OCI-LY7 (cell line): Measurements from ENCODE around the gene FRS2. TPM values are rescaled to one million over a fixed set of nuclear protein-coding genes. Genes with fewer than 3 reads are reported as not detected.
"Not testable (repeated sequence)": the region's sequence is repeated elsewhere in the genome, so short reads cannot be mapped to it uniquely, and the experiment has no call there.

Source experiments
- BruUV-seq: library from RNA; stranded (reverse); fragments of 400-500 nt; replicated peaks from 2 replicates; lab custom pipeline; 2021; lab: Mats Ljungman, UMichigan
- CTCF ChIA-PET: fragments of 300-600 bp; sonication (Branson Sonifier 250); formaldehyde crosslinking; loops from one replicate; lab custom pipeline; 2022; ENCODE audit warnings: antibody characterized with exemption; ENCODE audit not compliant: unreplicated experiment; lab: Charles Lee
- POLR2A ChIA-PET: fragments of 300-600 bp; sonication (Branson Sonifier 250); formaldehyde crosslinking; loops from one replicate; lab custom pipeline; 2022; ENCODE audit warnings: antibody characterized with exemption; lab: Charles Lee
- DNase-seq: peaks from one replicate; pipeline ENCODE4 v3.0.0-alpha.2; 2015; ENCODE audit warnings: low spot score
- H2AFZ ChIP-seq: fragments of 200-600 bp; sonication (generic), shearing (Covaris generic); 2 replicates; pipeline ENCODE4 v1.6.1; 2014; ENCODE audit warnings: mild to moderate bottlenecking, antibody characterized with exemption, low read length, moderate library complexity
- H3K27ac ChIP-seq: fragments of 200-600 bp; sonication (generic); 2 replicates; pipeline ENCODE4 v1.5.1; 2014; ENCODE audit warnings: mixed run types, low read depth, mild to moderate bottlenecking, moderate library complexity, low read length, inconsistent platforms; ENCODE audit not compliant: poor library complexity, severe bottlenecking
- H3K36me3 ChIP-seq: fragments of 200-600 bp; sonication (generic); 2 replicates; pipeline ENCODE4 v1.6.1; 2014; ENCODE audit warnings: mild to moderate bottlenecking, antibody characterized with exemption, low read length, moderate library complexity, mixed read lengths; ENCODE audit not compliant: insufficient read depth
- H3K4me1 ChIP-seq: fragments of 200-600 bp; sonication (generic); 2 replicates; pipeline ENCODE4 v1.5.1; 2014; ENCODE audit warnings: mild to moderate bottlenecking, low read length; ENCODE audit not compliant: insufficient read depth, poor library complexity, severe bottlenecking
- H3K4me2 ChIP-seq: fragments of 200-600 bp; sonication (generic); 2 replicates; pipeline ENCODE4 v1.6.1; 2014; ENCODE audit warnings: mild to moderate bottlenecking, low read length
- H3K4me3 ChIP-seq: fragments of 200-600 bp; sonication (generic); 2 replicates; pipeline ENCODE4 v1.5.1; 2014; ENCODE audit warnings: mild to moderate bottlenecking, low read depth, low read length; ENCODE audit not compliant: poor library complexity, severe bottlenecking
- H3K79me2 ChIP-seq: fragments of 200-600 bp; sonication (generic); 2 replicates; pipeline ENCODE4 v1.6.1; 2016; ENCODE audit warnings: low read depth, mild to moderate bottlenecking, low read length, moderate library complexity, mixed read lengths; ENCODE audit not compliant: insufficient read depth
- H3K9me2 ChIP-seq: fragments of 200-600 bp; sonication (generic); 2 replicates; pipeline ENCODE4 v1.6.1; 2016; ENCODE audit warnings: mild to moderate bottlenecking, low read length, mixed read lengths; ENCODE audit not compliant: insufficient read depth
- H3K9me3 ChIP-seq: fragments of 200-600 bp; sonication (generic); 2 replicates; pipeline ENCODE4 v1.6.1; 2014; ENCODE audit warnings: mild to moderate bottlenecking, mixed run types, low read length, mixed read lengths
- H4K20me1 ChIP-seq: fragments of 200-600 bp; sonication (generic); 2 replicates; pipeline ENCODE4 v1.6.1; 2014; ENCODE audit warnings: mild to moderate bottlenecking, antibody characterized with exemption, low read length, moderate library complexity, mixed read lengths; ENCODE audit not compliant: insufficient read depth
- EZH2phosphoT487 ChIP-seq: fragments of 200-600 bp; sonication (generic); IDR thresholded peaks from 2 replicates; pipeline ENCODE4 v1.6.1; 2018; ENCODE audit warnings: low read depth, borderline replicate concordance, mild to moderate bottlenecking, mixed run types, antibody characterized with exemption, low read length, moderate library complexity, mixed read lengths
- intact Hi-C: fragments of 100-400 bp; cut with micrococcal nuclease; formaldehyde crosslinking; loops from one replicate; pipeline ENCODE4 v1.10.0; 2022; ENCODE audit not compliant: unreplicated experiment
- total RNA-seq, 2 experiments: library from RNA; depleted of rRNA in 1 of 2; stranded (reverse); fragments of >200 nt in 1 of 2; shearing (Covaris generic) in 1 of 2; gene quantifications; 2 replicates each; pipeline ENCODE4 v1.2.3, GENCODE V29; 2014 to 2022
- TF ChIP-seq, protein P1 (sequence below): fragments of 200-600 bp; sonication (generic); conservative IDR thresholded peaks from 2 replicates; pipeline ENCODE4 v1.5.1; 2014; ENCODE audit warnings: mild to moderate bottlenecking, antibody characterized with exemption, low read length, moderate library complexity, mixed read lengths

Gene FRS2
- total RNA-seq, 2 experiments from 2014 or later = 11.1 to 18.5 TPM

DNA sequence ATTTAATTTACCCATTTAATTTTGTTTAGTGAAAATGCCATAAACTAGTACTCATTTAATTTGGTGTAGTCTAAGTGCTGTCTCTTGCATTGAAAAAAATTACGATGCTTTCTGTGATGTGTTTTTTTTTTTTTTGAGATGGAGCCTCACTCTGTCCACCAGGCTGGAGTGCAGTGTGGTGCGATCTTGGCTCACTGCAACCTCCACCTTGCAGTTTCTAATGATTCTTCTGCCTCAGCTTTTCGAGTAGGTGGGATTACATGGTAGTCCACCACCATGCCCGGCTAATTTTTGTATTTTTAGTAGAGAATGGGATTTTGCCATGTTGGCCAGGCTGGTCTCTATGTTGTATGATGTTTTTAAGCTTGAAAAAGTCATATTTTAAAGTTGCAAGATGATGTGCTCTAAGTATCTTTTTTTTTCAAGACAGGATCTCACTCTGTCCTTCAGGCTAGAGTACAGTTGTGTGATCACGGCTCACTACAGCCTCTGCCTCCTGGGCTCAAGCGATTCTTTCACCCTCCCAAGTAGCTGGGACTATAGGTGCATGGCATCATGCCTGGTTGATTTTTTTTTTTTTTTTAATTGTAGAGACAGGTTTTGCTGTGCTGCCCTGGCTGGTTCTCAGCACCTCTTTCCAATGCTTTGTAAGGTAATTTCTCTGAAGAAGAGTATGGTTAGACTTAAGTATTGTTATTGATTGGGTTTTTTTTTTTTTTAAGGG lies 131.9 kb downstream of the FRS2 start:
- Histone ChIP-seq H3K9me3 (no peaks in the 10 kb centered on the region), H3K79me2 (0 out of 2 replicates have a peak, but pooled peaks cover 6% of the 10 kb centered on the region), H3K27ac (no peak overlapping the region), H3K4me1 (no peaks in the 10 kb centered on the region), H2AFZ (no peak overlapping the region), H4K20me1 (0 out of 2 replicates have a peak, but pooled peaks cover 4% of the 10 kb centered on the region), H3K9me2 (no peaks in the 10 kb centered on the region), H3K4me3 (no peak overlapping the region), H3K36me3 (peaks cover 71% of the 10 kb centered on the region), H3K4me2 (no peak overlapping the region)
- no TSS peak for BruUV-seq
- TF ChIP-seq, protein P1, sequence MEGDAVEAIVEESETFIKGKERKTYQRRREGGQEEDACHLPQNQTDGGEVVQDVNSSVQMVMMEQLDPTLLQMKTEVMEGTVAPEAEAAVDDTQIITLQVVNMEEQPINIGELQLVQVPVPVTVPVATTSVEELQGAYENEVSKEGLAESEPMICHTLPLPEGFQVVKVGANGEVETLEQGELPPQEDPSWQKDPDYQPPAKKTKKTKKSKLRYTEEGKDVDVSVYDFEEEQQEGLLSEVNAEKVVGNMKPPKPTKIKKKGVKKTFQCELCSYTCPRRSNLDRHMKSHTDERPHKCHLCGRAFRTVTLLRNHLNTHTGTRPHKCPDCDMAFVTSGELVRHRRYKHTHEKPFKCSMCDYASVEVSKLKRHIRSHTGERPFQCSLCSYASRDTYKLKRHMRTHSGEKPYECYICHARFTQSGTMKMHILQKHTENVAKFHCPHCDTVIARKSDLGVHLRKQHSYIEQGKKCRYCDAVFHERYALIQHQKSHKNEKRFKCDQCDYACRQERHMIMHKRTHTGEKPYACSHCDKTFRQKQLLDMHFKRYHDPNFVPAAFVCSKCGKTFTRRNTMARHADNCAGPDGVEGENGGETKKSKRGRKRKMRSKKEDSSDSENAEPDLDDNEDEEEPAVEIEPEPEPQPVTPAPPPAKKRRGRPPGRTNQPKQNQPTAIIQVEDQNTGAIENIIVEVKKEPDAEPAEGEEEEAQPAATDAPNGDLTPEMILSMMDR = no peak
- TF ChIP-seq EZH2phosphoT487 = no peak
- no peak for DNase-seq
- CTCF ChIA-PET = no interaction called here
- intact Hi-C loops = no loop called here
- POLR2A ChIA-PET = interaction anchor here (0.6 to 0.7 kb wide), 2 partner anchors 245 to 291 kb away, joined by 3 to 4 read pairs; no protein-coding TSS in a partner anchor

DNA sequence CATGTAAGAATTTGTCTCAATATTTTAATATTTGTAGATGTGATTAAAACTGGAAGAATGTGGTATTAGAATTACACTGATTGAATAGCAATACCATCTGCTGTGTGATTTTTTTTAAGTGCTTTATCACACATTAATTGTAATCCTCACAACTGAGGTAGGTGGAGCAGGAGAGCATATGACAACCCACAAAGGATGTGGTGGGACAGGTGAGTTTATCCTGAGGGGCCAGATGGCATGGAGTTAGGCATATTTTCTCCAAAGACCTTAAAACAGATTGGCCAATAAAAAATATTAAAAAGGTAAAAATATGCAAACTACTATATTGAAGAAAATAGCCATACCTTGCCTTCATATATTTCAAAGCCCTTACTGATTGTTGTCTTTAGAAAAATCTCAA lies 132.8 kb downstream of the FRS2 start:
- H3K9me2 ChIP-seq = no peaks in the 10 kb centered on the region
- POLR2A ChIA-PET = no interaction called here
- BruUV-seq = TSS peak; percentile 6
- H4K20me1 ChIP-seq = no peaks in the 10 kb centered on the region
- no peak overlapping the region for H2AFZ ChIP-seq
- intact Hi-C loops = no loop called here
- no peak overlapping the region for H3K4me2 ChIP-seq
- no peak overlapping the region for H3K27ac ChIP-seq
- H3K4me1 ChIP-seq = no peaks in the 10 kb centered on the region
- H3K79me2 ChIP-seq = 0 out of 2 replicates have a peak, but pooled peaks cover 6% of the 10 kb centered on the region
- H3K4me3 ChIP-seq = no peak overlapping the region
- H3K36me3 ChIP-seq = peaks cover 63% of the 10 kb centered on the region
- no peaks in the 10 kb centered on the region for H3K9me3 ChIP-seq
- CTCF ChIA-PET = no interaction called here
- no peak for TF ChIP-seq EZH2phosphoT487
- TF ChIP-seq, protein P1 = peak; percentile 47
- no peak for DNase-seq

- H4K20me1 ChIP-seq, H3K4me3 ChIP-seq, CTCF ChIA-PET, H3K4me2 ChIP-seq, H2AFZ ChIP-seq, H3K9me3 ChIP-seq, BruUV-seq, intact Hi-C loops, DNase-seq, H3K27ac ChIP-seq, H3K79me2 ChIP-seq, POLR2A ChIA-PET, H3K4me1 ChIP-seq, H3K9me2 ChIP-seq: not testable (repeated sequence)
- H3K36me3 ChIP-seq = peaks cover 57% of the 10 kb centered on the region
These were observed 133.4 kb downstream of the FRS2 start for GRCh38 chr12:69603556-69603955.

GRCh38 chr12:69604275-69604674 lies 134.1 kb downstream of the FRS2 start:
- H3K4me3 ChIP-seq, H3K4me2 ChIP-seq, H3K9me2 ChIP-seq, H4K20me1 ChIP-seq, CTCF ChIA-PET, intact Hi-C loops, BruUV-seq, DNase-seq, H3K27ac ChIP-seq, H3K79me2 ChIP-seq, H3K4me1 ChIP-seq, H3K9me3 ChIP-seq, H2AFZ ChIP-seq: not testable (repeated sequence)
- H3K36me3 ChIP-seq = peaks cover 50% of the 10 kb centered on the region
- POLR2A ChIA-PET = interaction anchor here (0.8 kb wide), 1 partner anchor 21 kb away, joined by 4 read pairs; no protein-coding TSS in a partner anchor
